GM12878 (cell line): Measurements from ENCODE around the gene ANKRD34A.

Experiments used
- BACH1 ChIP-seq: fragments of 450-650 bp; IDR thresholded peaks from 2 replicates; pipeline ENCODE4 v1.6.1; 2017; ENCODE audit warnings: mild to moderate bottlenecking, borderline replicate concordance
- E2F8 ChIP-seq: fragments of 450-650 bp; IDR thresholded peaks from 2 replicates; pipeline ENCODE4 v1.6.1; 2018; ENCODE audit warnings: mild to moderate bottlenecking, low read depth, moderate library complexity; ENCODE audit not compliant: partially characterized antibody
- POLR2A ChIP-seq: IDR thresholded peaks from 2 replicates; pipeline ENCODE4 v1.6.1; 2011; ENCODE audit warnings: low read depth, mild to moderate bottlenecking, low read length
- TF ChIP-seq, protein P1 (sequence below): IDR thresholded peaks from 2 replicates; pipeline ENCODE4 v1.6.1; 2011; ENCODE audit warnings: mild to moderate bottlenecking, low read depth, low read length, moderate library complexity; ENCODE audit not compliant: insufficient replicate concordance
- TF ChIP-seq, protein P2 (sequence below), 3 experiments: IDR thresholded peaks in 2 of 3; conservative IDR thresholded peaks in 1 of 3; 2 replicates each; pipeline ENCODE4 v1.5.1; 2011; ENCODE audit warnings: low read depth in 3 of 3, low read length in 3 of 3, mild to moderate bottlenecking in 3 of 3, control low read depth in 2 of 3, moderate library complexity in 2 of 3, inconsistent platforms in 1 of 3, mixed read lengths in 1 of 3; ENCODE audit not compliant: control insufficient read depth in 2 of 3, insufficient read depth in 1 of 3; ENCODE audit errors: extremely low read depth in 1 of 3

DNA sequence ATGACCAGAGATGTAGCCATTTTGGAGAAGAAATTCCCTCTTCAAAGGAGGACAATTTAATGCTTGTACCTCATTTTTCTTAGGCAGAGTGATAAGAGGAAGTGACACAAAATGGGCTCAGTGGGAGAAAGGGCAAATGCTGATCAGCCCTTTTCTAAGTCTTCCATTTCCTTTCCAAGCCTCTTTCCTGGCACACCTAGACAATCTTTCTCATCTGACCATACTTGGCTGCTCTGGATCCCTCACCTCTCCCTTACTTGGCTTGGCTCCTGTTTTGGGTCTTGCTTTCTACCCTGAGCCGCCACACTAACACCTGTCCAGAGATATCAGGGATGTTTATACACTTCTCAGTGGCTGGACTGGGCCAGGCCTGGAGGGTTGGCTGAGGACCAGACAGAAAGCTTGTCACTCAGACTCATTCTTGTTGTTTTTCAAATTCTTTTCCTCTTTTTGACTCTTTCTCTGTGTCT, 18.9 kb upstream of the ANKRD34A start:
- TF ChIP-seq, protein P1, sequence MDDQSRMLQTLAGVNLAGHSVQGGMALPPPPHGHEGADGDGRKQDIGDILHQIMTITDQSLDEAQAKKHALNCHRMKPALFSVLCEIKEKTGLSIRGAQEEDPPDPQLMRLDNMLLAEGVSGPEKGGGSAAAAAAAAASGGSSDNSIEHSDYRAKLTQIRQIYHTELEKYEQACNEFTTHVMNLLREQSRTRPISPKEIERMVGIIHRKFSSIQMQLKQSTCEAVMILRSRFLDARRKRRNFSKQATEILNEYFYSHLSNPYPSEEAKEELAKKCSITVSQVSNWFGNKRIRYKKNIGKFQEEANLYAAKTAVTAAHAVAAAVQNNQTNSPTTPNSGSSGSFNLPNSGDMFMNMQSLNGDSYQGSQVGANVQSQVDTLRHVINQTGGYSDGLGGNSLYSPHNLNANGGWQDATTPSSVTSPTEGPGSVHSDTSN = no peak
- TF ChIP-seq BACH1 = no peak
- TF ChIP-seq POLR2A = no peak
- no peak for TF ChIP-seq E2F8
- TF ChIP-seq, protein P2, sequence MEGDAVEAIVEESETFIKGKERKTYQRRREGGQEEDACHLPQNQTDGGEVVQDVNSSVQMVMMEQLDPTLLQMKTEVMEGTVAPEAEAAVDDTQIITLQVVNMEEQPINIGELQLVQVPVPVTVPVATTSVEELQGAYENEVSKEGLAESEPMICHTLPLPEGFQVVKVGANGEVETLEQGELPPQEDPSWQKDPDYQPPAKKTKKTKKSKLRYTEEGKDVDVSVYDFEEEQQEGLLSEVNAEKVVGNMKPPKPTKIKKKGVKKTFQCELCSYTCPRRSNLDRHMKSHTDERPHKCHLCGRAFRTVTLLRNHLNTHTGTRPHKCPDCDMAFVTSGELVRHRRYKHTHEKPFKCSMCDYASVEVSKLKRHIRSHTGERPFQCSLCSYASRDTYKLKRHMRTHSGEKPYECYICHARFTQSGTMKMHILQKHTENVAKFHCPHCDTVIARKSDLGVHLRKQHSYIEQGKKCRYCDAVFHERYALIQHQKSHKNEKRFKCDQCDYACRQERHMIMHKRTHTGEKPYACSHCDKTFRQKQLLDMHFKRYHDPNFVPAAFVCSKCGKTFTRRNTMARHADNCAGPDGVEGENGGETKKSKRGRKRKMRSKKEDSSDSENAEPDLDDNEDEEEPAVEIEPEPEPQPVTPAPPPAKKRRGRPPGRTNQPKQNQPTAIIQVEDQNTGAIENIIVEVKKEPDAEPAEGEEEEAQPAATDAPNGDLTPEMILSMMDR (IDR thresholded peaks at IDR 0.05 in 2 of 3, conservative IDR thresholded peaks at IDR 0.05 in 1 of 3; ENCODE audit: control insufficient read depth in 2 of 3, extremely low read depth in 1 of 3, insufficient read depth in 1 of 3, low read depth in 3 of 3, low read length in 3 of 3) = no peak
